Omental fat pad (tissue), 4 donors: ENCODE data around the gene FMN2. TPM values are rescaled to one million over a fixed set of nuclear protein-coding genes. Genes with fewer than 3 reads are reported as not detected.

ENCODE experiments used
- ATAC-seq: fragments of 150-250 bp; one replicate; pipeline ENCODE4 v1.9.1; 2016; ENCODE audit warnings: mild to moderate bottlenecking, moderate library complexity; ENCODE audit not compliant: low FRiP score
- DNase-seq: peaks from one replicate; pipeline ENCODE4 v3.0.0-alpha.2; 2019; ENCODE audit warnings: low spot score
- CTCF ChIP-seq, 3 donors: fragments of 450-650 bp; IDR thresholded peaks; one replicate each; pipeline ENCODE4 v1.5.1; 2016 to 2017; ENCODE audit warnings: antibody characterized with exemption in 3 of 3, mild to moderate bottlenecking in 3 of 3, moderate library complexity in 2 of 3
- total RNA-seq, 4 donors: library from RNA; depleted of rRNA; stranded (reverse); fragments of >200 nt; gene quantifications; one replicate each; pipeline ENCODE4 v1.1.0, GENCODE V29; 2016

The FMN2 gene
- total RNA-seq, 4 donors from 2014 or later = 1.2 to 4.3 (median 2.8) TPM

- DNase-seq (no peak), ATAC-seq (no peak)
- no peak for TF ChIP-seq CTCF (IDR thresholded peaks at IDR 0.05)
Measured at GRCh38 chr1:240116831-240117769, 25.4 kb downstream of the FMN2 start.

GRCh38 chr1:240117930-240118329, 26.2 kb downstream of the FMN2 start:
- TF ChIP-seq CTCF (IDR thresholded peaks at IDR 0.05) = no peak
- no peak for DNase-seq
- no peak for ATAC-seq

- no peak for TF ChIP-seq CTCF (IDR thresholded peaks at IDR 0.05)
- ATAC-seq (no peak), DNase-seq (no peak)
Measured at GRCh38 chr1:240122639-240123613, 31.2 kb downstream of the FMN2 start.

GRCh38 chr1:240126821-240127220, 35.1 kb downstream of the FMN2 start:
- DNase-seq = no peak
- TF ChIP-seq CTCF (IDR thresholded peaks at IDR 0.05) = no peak
- ATAC-seq = no peak

GRCh38 chr1:240128366-240128765, 36.7 kb downstream of the FMN2 start:
- TF ChIP-seq CTCF (IDR thresholded peaks at IDR 0.05) = no peak
- DNase-seq (no peak), ATAC-seq (no peak)

- DNase-seq = no peak
- TF ChIP-seq CTCF (IDR thresholded peaks at IDR 0.05) = no peak
- no peak for ATAC-seq
Measured at GRCh38 chr1:240134113-240134512, 42.4 kb downstream of the FMN2 start.
